ENCODE measurements around the gene ZDHHC14. TPM values are rescaled to one million over a fixed set of nuclear protein-coding genes. Genes with fewer than 3 reads are reported as not detected.

ZDHHC14 gene
- total RNA-seq, 1 donor from 2014 or later: 15.2 TPM

DNA sequence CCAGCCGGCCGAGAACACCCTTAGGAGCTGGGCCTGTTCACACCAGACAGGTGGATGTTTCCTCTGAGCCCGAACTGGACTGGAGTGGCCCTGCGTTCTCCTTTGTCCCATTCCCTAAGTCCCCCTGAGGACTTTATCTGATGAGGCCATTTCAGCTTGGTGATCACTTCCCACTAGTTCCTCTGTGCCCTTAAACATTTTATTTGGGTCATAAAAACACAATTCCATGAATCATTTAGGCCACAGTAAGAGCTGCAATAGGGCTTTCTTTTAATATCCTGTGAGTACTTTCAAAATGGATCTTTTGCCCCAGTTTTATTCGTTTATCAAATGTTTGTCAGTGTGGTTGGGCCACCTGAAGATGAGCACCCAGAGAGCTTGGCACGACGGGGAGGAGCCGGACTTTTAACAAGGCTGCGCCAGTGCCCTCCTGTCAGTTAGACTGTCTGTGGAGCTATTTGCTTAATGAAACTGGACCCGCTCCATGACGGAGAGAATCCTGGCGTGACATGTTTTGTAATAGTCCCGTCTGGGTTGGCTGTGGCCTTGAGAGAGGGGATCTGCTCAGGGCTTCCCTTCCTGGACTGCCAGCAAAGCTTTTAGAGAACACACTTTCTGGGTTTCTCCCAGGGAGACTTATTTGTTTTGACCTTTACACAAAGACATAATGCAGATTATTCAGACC lies 53.5 kb downstream of the ZDHHC14 start:
- Histone ChIP-seq H3K27me3 (no peaks in the 10 kb centered on the region), H3K9me3 (no peaks in the 10 kb centered on the region), H3K27ac (peak overlapping the region; percentile 71), H3K36me3 (no peaks in the 10 kb centered on the region), H3K4me1 (peaks cover 34% of the 10 kb centered on the region), H3K4me3 (no peak overlapping the region)
- intact Hi-C loops (cut with DNase I): no loop called here
- DNase-seq (ENCODE audit: extremely low spot score in 2 of 2): no peak
- TF ChIP-seq POLR2A (IDR thresholded peaks at IDR 0.05) (no peak), POLR2AphosphoS5 (IDR thresholded peaks at IDR 0.05; ENCODE audit: insufficient read depth in 1 of 2, low read depth in 1 of 2) (no peak)

DNA sequence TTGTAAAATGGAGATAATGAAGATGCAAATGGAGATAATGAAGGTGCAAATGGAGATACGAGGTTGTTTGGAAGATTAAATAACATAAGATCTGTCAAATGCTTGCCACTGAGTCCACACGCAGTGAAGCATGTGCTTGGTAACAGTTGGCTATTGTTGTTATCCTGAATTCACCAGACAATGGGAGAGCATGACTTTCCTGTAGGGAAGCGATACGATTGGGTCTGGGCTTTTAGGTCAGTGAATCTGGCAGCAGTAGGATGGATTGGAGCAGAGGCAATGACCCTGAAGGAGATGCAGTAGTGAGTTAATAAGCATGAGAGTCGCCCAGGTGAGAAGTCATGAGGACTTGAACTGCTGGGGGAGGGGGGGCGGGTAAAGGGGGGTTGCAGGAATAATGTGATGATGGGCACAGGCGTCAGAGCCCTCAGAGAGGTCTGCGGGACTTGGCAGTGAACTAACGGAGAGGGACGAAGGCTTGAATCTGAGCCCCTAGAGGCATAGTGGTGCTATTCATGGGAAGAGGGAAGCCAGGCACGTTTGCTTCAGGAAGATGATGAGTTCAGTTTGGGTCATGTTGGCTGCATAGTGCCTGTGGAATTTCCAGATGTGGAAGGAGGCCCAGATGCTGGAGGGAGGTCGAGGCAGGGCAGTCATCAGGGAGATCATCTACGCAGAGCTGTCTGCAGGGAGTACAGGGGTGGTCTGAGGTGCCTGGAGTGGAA lies 55.4 kb downstream of the ZDHHC14 start:
- Histone ChIP-seq H3K4me3 (no peak overlapping the region), H3K4me1 (peaks cover 34% of the 10 kb centered on the region), H3K27me3 (no peaks in the 10 kb centered on the region), H3K27ac (no peak overlapping the region), H3K9me3 (no peaks in the 10 kb centered on the region), H3K36me3 (no peaks in the 10 kb centered on the region)
- TF ChIP-seq POLR2AphosphoS5 (IDR thresholded peaks at IDR 0.05; ENCODE audit: insufficient read depth in 1 of 2, low read depth in 1 of 2) (no peak), POLR2A (IDR thresholded peaks at IDR 0.05) (no peak)
- TF ChIP-seq, protein P1, sequence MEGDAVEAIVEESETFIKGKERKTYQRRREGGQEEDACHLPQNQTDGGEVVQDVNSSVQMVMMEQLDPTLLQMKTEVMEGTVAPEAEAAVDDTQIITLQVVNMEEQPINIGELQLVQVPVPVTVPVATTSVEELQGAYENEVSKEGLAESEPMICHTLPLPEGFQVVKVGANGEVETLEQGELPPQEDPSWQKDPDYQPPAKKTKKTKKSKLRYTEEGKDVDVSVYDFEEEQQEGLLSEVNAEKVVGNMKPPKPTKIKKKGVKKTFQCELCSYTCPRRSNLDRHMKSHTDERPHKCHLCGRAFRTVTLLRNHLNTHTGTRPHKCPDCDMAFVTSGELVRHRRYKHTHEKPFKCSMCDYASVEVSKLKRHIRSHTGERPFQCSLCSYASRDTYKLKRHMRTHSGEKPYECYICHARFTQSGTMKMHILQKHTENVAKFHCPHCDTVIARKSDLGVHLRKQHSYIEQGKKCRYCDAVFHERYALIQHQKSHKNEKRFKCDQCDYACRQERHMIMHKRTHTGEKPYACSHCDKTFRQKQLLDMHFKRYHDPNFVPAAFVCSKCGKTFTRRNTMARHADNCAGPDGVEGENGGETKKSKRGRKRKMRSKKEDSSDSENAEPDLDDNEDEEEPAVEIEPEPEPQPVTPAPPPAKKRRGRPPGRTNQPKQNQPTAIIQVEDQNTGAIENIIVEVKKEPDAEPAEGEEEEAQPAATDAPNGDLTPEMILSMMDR (IDR thresholded peaks at IDR 0.05): no peak
- intact Hi-C loops (cut with DNase I): no loop called here
- no peak for DNase-seq (ENCODE audit: extremely low spot score in 2 of 2)

DNA sequence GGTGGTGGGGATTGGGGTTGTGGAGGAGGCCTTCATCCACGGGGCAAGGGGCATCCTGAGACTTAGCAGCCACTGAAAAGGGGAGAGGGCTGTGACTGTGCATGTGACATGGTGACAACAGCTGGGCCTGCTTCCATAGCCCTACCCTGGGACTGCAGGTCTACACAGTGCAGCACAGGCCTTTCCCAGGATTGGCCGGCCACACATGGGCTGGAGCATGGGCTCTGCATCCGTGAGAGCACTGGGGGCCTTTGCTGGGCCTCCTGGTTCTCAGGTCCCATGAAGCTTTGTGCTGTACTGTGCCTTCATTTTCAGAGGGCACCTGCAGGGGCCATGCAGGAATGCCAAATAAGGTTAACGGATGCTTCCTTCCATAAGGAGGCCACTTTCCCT lies 56.0 kb downstream of the ZDHHC14 start:
- intact Hi-C loops (cut with DNase I): no loop called here
- H3K36me3 ChIP-seq: no peaks in the 10 kb centered on the region
- no peaks in the 10 kb centered on the region for H3K9me3 ChIP-seq
- H3K4me3 ChIP-seq: no peak overlapping the region
- H3K4me1 ChIP-seq: peaks cover 34% of the 10 kb centered on the region
- TF ChIP-seq POLR2A (IDR thresholded peaks at IDR 0.05) (no peak), POLR2AphosphoS5 (IDR thresholded peaks at IDR 0.05; ENCODE audit: insufficient read depth in 1 of 2, low read depth in 1 of 2) (no peak)
- TF ChIP-seq, protein P1 (IDR thresholded peaks at IDR 0.05): no peak
- DNase-seq (ENCODE audit: extremely low spot score in 2 of 2): no peak
- H3K27ac ChIP-seq: no peak overlapping the region
- no peaks in the 10 kb centered on the region for H3K27me3 ChIP-seq

DNA sequence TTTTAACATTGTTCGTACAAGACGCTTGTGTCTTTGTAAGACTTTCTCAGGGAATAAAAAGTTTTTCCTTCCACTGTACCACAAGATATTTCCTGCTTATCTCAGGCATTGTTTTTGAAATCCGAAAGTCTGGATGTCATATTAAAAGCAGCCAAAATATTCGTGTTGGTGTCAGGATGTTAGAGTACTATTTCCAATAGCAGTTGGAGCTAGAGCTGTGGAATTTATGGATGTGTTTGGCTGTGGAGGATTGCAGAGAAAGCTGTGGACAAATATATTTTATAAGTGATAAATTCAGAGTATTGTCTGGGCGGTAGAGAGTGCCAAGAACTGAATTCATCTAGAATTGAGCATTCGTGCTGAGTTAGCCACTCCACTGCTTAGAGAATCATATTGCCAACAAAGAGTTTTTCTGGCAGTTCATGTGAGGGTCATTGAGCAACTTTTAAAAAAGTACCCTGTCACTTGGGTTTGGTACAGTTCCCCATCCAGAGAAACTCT lies 57.7 kb downstream of the ZDHHC14 start:
- TF ChIP-seq, protein P1 (IDR thresholded peaks at IDR 0.05): no peak
- TF ChIP-seq POLR2A (IDR thresholded peaks at IDR 0.05) (no peak), POLR2AphosphoS5 (IDR thresholded peaks at IDR 0.05; ENCODE audit: insufficient read depth in 1 of 2, low read depth in 1 of 2) (no peak)
- no peak for DNase-seq (ENCODE audit: extremely low spot score in 2 of 2)
- Histone ChIP-seq H3K4me3 (no peak overlapping the region), H3K4me1 (peaks cover 28% of the 10 kb centered on the region), H3K27me3 (no peaks in the 10 kb centered on the region), H3K9me3 (no peaks in the 10 kb centered on the region), H3K36me3 (no peaks in the 10 kb centered on the region), H3K27ac (no peak overlapping the region)
- intact Hi-C loops (cut with DNase I): no loop called here

DNA sequence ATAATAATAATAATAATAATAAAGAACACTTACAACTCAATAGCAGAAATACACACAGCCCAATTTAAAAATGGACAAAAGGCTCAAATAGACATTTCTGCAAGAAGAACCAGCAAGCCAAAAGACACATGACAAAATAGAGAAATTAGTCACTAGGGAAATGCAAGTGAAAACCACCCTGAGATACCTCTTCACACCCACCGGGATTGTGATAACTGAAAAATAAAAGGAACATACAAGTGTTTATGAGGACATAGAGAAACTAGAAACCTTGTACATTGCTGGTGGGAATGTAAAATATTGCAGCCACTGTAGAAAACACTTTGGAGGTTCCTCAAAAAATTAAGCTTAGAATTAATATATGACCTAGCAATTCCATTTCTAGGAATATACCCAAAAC lies 59.2 kb downstream of the ZDHHC14 start:
- TF ChIP-seq POLR2A (IDR thresholded peaks at IDR 0.05): no peak
- TF ChIP-seq POLR2AphosphoS5 (IDR thresholded peaks at IDR 0.05; ENCODE audit: insufficient read depth in 1 of 2, low read depth in 1 of 2): no peak
- TF ChIP-seq, protein P1 (IDR thresholded peaks at IDR 0.05): no peak
- H3K4me3 ChIP-seq: no peak overlapping the region
- intact Hi-C loops (cut with DNase I): no loop called here
- H3K27ac ChIP-seq: no peak overlapping the region
- H3K36me3 ChIP-seq: no peaks in the 10 kb centered on the region
- peaks cover 17% of the 10 kb centered on the region for H3K4me1 ChIP-seq
- no peaks in the 10 kb centered on the region for H3K27me3 ChIP-seq
- no peak for DNase-seq (ENCODE audit: extremely low spot score in 2 of 2)
- no peaks in the 10 kb centered on the region for H3K9me3 ChIP-seq

Measured in vagina (tissue), 2 donors.